Nucleus accumbens (tissue), 56 donors: ENCODE results near the gene NR2E1.

ENCODE experiments used
- DNase-seq, 56 donors: peaks; one replicate each; lab custom pipeline; 2025; lab: John Stamatoyannopoulos, UW

NR2E1 gene

GRCh38 chr6:108200631-108201030 is 34.8 kb downstream of the NR2E1 start:
- no peak for DNase-seq

- no peak for DNase-seq
Observed at GRCh38 chr6:108203189-108204112, 37.6 kb downstream of the NR2E1 start.

GRCh38 chr6:108207013-108207412 is 41.2 kb downstream of the NR2E1 start:
- DNase-seq: no peak

GRCh38 chr6:108209738-108210137 is 43.9 kb downstream of the NR2E1 start:
- no peak for DNase-seq

GRCh38 chr6:108210556-108210955 is 44.7 kb downstream of the NR2E1 start:
- no peak for DNase-seq

- no peak for DNase-seq
Observed at GRCh38 chr6:108211671-108212070, 45.8 kb downstream of the NR2E1 start.

GRCh38 chr6:108222064-108222463 is 56.2 kb downstream of the NR2E1 start:
- no peak for DNase-seq

GRCh38 chr6:108222504-108222903 is 56.7 kb downstream of the NR2E1 start:
- no peak for DNase-seq

- no peak for DNase-seq
Observed at GRCh38 chr6:108227290-108227689, 61.5 kb downstream of the NR2E1 start.

GRCh38 chr6:108228416-108228815 is 62.6 kb downstream of the NR2E1 start:
- DNase-seq: no peak

GRCh38 chr6:108235127-108235526 is 69.3 kb downstream of the NR2E1 start:
- DNase-seq: no peak

GRCh38 chr6:108236791-108237190 is 71.0 kb downstream of the NR2E1 start:
- DNase-seq: no peak

- no peak for DNase-seq
Observed at GRCh38 chr6:108238322-108238721, 72.5 kb downstream of the NR2E1 start.
